WI38 (cell line): ENCODE results near the gene C14orf132.

Source experiments
- H3K4me3 ChIP-seq: 2 replicates; pipeline ENCODE4 v1.5.1; 2011; ENCODE audit warnings: low read depth, mild to moderate bottlenecking, control low read depth, low read length
- CTCF ChIP-seq: IDR thresholded peaks from 2 replicates; pipeline ENCODE4 v1.5.1; 2012; ENCODE audit warnings: low read depth, mild to moderate bottlenecking, control low read depth, low read length

The C14orf132 gene

GRCh38 chr14:96091149-96091693 is 52.1 kb downstream of the C14orf132 start:
- no peak for TF ChIP-seq CTCF
- no peak overlapping the region for H3K4me3 ChIP-seq

- TF ChIP-seq CTCF, result no peak
Observed at GRCh38 chr14:96091941-96092411, 52.8 kb downstream of the C14orf132 start.

GRCh38 chr14:96092936-96093335 is 53.8 kb downstream of the C14orf132 start:
- TF ChIP-seq CTCF, result no peak

More at GRCh38 chr14:96091941-96092411, 52.8 kb downstream of the C14orf132 start:
- H3K4me3 ChIP-seq, result no peak overlapping the region

GRCh38 chr14:96094211-96094610 is 55.0 kb downstream of the C14orf132 start:
- H3K4me3 ChIP-seq, result no peak overlapping the region
- TF ChIP-seq CTCF, result no peak

More at GRCh38 chr14:96092936-96093335, 53.8 kb downstream of the C14orf132 start:
- no peak overlapping the region for H3K4me3 ChIP-seq

GRCh38 chr14:96094656-96095055 is 55.5 kb downstream of the C14orf132 start:
- H3K4me3 ChIP-seq, result no peak overlapping the region
- no peak for TF ChIP-seq CTCF

- no peak for TF ChIP-seq CTCF
- H3K4me3 ChIP-seq, result no peak overlapping the region
Observed at GRCh38 chr14:96095058-96095457, 55.9 kb downstream of the C14orf132 start.

GRCh38 chr14:96095581-96096476 is 56.7 kb downstream of the C14orf132 start:
- no peak for TF ChIP-seq CTCF
- H3K4me3 ChIP-seq, result no peak overlapping the region
